OCI-LY1 (cell line): ENCODE measurements around the gene MDC1.
"Not testable (repeated sequence)": the region's sequence is repeated elsewhere in the genome, so short reads cannot be mapped to it uniquely, and the experiment has no call there.

Experiments used
- H2AFZ ChIP-seq: fragments of 200-600 bp; sonication (generic), shearing (Covaris generic); 2 replicates; pipeline ENCODE4 v1.6.0; 2014; ENCODE audit warnings: antibody characterized with exemption, mild to moderate bottlenecking, low read length
- H3F3A ChIP-seq: fragments of 200-600 bp; sonication (generic), shearing (Covaris generic); 2 replicates; pipeline ENCODE4 v1.6.0; 2014; ENCODE audit warnings: mild to moderate bottlenecking, antibody characterized with exemption, low read length, moderate library complexity; ENCODE audit not compliant: insufficient read depth
- H3K27ac ChIP-seq: fragments of 200-600 bp; sonication (generic); 2 replicates; pipeline ENCODE4 v1.5.1; 2014; ENCODE audit warnings: low read length, mixed run types, mild to moderate bottlenecking, low read depth; ENCODE audit not compliant: poor library complexity, severe bottlenecking
- H3K27me3 ChIP-seq: fragments of 200-600 bp; sonication (generic); 2 replicates; pipeline ENCODE4 v1.6.0; 2014; ENCODE audit warnings: antibody characterized with exemption, mild to moderate bottlenecking, low read length, moderate library complexity; ENCODE audit not compliant: insufficient read depth
- H3K36me3 ChIP-seq: fragments of 200-600 bp; sonication (generic); 2 replicates; pipeline ENCODE4 v1.6.1; 2014; ENCODE audit warnings: mild to moderate bottlenecking, antibody characterized with exemption, low read length, moderate library complexity, mixed read lengths; ENCODE audit not compliant: insufficient read depth
- H3K4me1 ChIP-seq: fragments of 200-600 bp; sonication (generic); 2 replicates; pipeline ENCODE4 v1.5.1; 2014; ENCODE audit warnings: mild to moderate bottlenecking, low read length, moderate library complexity; ENCODE audit not compliant: insufficient read depth, severe bottlenecking
- H3K4me2 ChIP-seq: fragments of 200-600 bp; sonication (generic), shearing (Covaris generic); 2 replicates; pipeline ENCODE4 v1.6.1; 2014; ENCODE audit warnings: low read length
- H3K4me3 ChIP-seq: fragments of 200-600 bp; sonication (generic); 2 replicates; pipeline ENCODE4 v1.5.1; 2014; ENCODE audit warnings: low read length, low read depth, mild to moderate bottlenecking, mixed read lengths; ENCODE audit not compliant: poor library complexity, severe bottlenecking
- H3K79me2 ChIP-seq: fragments of 200-600 bp; shearing (Covaris generic); 2 replicates; pipeline ENCODE4 v1.6.1; 2016; ENCODE audit warnings: mixed run types, low read length, mixed read lengths; ENCODE audit not compliant: insufficient read depth
- H3K9ac ChIP-seq: fragments of 200-600 bp; sonication (generic), shearing (Covaris generic); 2 replicates; pipeline ENCODE4 v1.6.1; 2014; ENCODE audit warnings: mild to moderate bottlenecking, low read length, mixed read lengths
- H3K9me2 ChIP-seq: fragments of 200-600 bp; sonication (generic), shearing (Covaris generic); 2 replicates; pipeline ENCODE4 v1.6.1; 2014; ENCODE audit warnings: low read depth, mild to moderate bottlenecking, low read length, mixed read lengths
- H3K9me3 ChIP-seq: fragments of 200-600 bp; shearing (Covaris generic); 2 replicates; pipeline ENCODE4 v1.6.1; 2014; ENCODE audit warnings: low read length, mixed read lengths
- H4K20me1 ChIP-seq: fragments of 200-600 bp; sonication (generic), shearing (Covaris generic); 2 replicates; pipeline ENCODE4 v1.6.0; 2016; ENCODE audit warnings: mild to moderate bottlenecking, low read length; ENCODE audit not compliant: insufficient read depth
- CTCF ChIP-seq: fragments of 200-600 bp; sonication (generic), shearing (Covaris generic); IDR thresholded peaks from 2 replicates; pipeline ENCODE4 v1.5.1; 2017; ENCODE audit warnings: mild to moderate bottlenecking, antibody characterized with exemption, low read length, moderate library complexity, mixed read lengths
- EZH2 ChIP-seq: fragments of 200-600 bp; sonication (generic), shearing (Covaris generic); IDR thresholded peaks from 2 replicates; pipeline ENCODE4 v1.8.0; 2017; ENCODE audit warnings: borderline replicate concordance, mixed run types, mild to moderate bottlenecking, antibody characterized with exemption, low read length, moderate library complexity, mixed read lengths

The MDC1 gene

GRCh38 chr6:30724906-30725667, 8.0 kb upstream of the MDC1 start:
- peaks cover 39% of the 10 kb centered on the region for H3F3A ChIP-seq
- no peaks in the 10 kb centered on the region for H3K9me3 ChIP-seq
- peak overlapping the region; percentile 24 for H3K27ac ChIP-seq
- no peak overlapping the region; the same call in 1 of the 2 replicates for H3K4me2 ChIP-seq
- peaks cover 65% of the 10 kb centered on the region for H3K36me3 ChIP-seq
- H4K20me1 ChIP-seq: no peaks in the 10 kb centered on the region
- no peak for TF ChIP-seq CTCF
- no peak for TF ChIP-seq EZH2
- H3K79me2 ChIP-seq: peaks cover 19% of the 10 kb centered on the region
- no peaks in the 10 kb centered on the region for H3K9me2 ChIP-seq
- H2AFZ ChIP-seq: no peak overlapping the region
- no peak overlapping the region for H3K9ac ChIP-seq
- H3K4me1 ChIP-seq: peaks cover 20% of the 10 kb centered on the region
- H3K4me3 ChIP-seq: no peak overlapping the region
- H3K27me3 ChIP-seq: no peaks in the 10 kb centered on the region

- peaks cover 39% of the 10 kb centered on the region for H3F3A ChIP-seq
- not testable (repeated sequence) for H3K4me3 ChIP-seq, H4K20me1 ChIP-seq, H3K9me2 ChIP-seq, H3K27me3 ChIP-seq, H3K9me3 ChIP-seq, H2AFZ ChIP-seq, H3K9ac ChIP-seq, H3K27ac ChIP-seq
- H3K36me3 ChIP-seq: peaks cover 58% of the 10 kb centered on the region
- peaks cover 25% of the 10 kb centered on the region for H3K4me1 ChIP-seq
- peak overlapping the region; percentile 22; the same call in 1 of the 2 replicates for H3K4me2 ChIP-seq
- H3K79me2 ChIP-seq: peaks cover 19% of the 10 kb centered on the region
Observed at GRCh38 chr6:30723843-30724741, 7.0 kb upstream of the MDC1 start.

- H3K27ac ChIP-seq: peak overlapping the region; percentile 39
- peaks cover 24% of the 10 kb centered on the region for H3K79me2 ChIP-seq
- H2AFZ ChIP-seq, H3K9me3 ChIP-seq, H3K27me3 ChIP-seq, H3K9me2 ChIP-seq, H4K20me1 ChIP-seq: not testable (repeated sequence)
- H3K9ac ChIP-seq: peak overlapping the region; percentile 49
- H3K4me1 ChIP-seq: peaks cover 33% of the 10 kb centered on the region
- peak overlapping the region; percentile 100 for H3K4me3 ChIP-seq
- H3K4me2 ChIP-seq: peak overlapping the region; percentile 88
- H3K36me3 ChIP-seq: peaks cover 58% of the 10 kb centered on the region
- H3F3A ChIP-seq: peaks cover 39% of the 10 kb centered on the region
Observed at GRCh38 chr6:30723159-30723842, 6.2 kb upstream of the MDC1 start.
